HUDEP-2 (cell line): ENCODE data around the gene CFAP46.

ENCODE experiments used
- DNase-seq, 76 experiments: peaks; one replicate each; lab custom pipeline; 2025; ENCODE audit not compliant: unreplicated experiment in 76 of 76; lab: John Stamatoyannopoulos, UW

The CFAP46 gene

DNA sequence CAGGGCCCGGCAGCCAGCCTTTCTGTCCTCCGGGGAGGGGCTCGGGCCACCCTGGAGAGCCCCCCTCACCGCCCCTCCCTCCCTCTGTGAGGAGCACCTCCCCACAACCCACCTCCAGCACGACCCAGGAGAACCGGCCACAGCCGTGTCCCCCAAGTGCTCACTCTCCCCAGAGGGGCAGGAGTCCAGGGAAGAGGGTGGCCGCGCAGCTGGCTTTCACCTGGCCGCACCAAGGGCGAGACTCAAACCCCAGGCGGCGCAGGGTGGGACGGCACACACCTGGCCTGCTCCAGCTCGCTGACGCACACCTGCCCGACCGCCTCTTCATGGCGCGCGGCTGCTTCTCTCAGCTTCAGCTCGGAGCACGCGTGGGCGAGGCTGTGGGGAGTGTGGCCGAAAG, 73.4 kb downstream of the CFAP46 start:
- no peak for DNase-seq

DNA sequence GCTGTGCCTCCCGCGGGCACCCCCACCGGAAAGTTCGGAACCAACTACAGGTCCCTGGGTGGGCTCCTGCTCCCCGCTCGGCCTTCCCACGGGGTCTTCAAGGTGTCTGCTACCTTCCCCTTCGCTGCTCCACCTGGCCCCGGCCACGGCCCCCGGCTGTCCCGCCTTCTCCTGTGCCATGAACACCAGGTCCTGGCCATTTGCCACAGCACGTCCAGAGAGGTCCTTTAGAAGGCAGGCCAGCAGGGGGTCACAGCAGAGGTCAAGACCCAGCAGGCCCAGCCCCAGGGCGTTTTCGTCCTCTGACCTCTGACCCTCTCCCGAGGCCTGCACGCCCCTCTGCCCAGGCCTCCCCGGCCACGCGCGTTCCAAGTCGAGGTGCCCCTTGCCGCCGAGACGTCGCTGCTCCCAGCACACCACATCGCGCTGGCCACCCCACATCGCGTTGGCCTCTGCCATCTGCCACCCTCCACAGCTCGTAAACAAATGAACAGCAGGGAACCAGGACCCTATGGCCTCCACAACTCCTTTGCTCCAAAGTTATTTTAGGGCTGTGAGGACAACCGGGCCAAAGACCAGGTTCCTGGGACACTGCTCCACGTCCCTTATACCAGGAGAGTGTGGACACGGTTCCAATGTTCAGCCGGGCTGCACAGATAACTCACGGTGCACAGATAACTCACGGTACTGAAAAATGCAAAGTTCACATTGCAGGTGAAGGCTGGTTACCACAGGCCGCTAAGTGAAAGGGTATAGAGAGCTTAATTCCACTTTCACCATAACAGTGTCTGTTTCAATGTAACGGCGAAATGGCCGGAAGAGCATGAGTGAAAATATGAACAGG, 74.3 kb downstream of the CFAP46 start:
- no peak for DNase-seq

DNA sequence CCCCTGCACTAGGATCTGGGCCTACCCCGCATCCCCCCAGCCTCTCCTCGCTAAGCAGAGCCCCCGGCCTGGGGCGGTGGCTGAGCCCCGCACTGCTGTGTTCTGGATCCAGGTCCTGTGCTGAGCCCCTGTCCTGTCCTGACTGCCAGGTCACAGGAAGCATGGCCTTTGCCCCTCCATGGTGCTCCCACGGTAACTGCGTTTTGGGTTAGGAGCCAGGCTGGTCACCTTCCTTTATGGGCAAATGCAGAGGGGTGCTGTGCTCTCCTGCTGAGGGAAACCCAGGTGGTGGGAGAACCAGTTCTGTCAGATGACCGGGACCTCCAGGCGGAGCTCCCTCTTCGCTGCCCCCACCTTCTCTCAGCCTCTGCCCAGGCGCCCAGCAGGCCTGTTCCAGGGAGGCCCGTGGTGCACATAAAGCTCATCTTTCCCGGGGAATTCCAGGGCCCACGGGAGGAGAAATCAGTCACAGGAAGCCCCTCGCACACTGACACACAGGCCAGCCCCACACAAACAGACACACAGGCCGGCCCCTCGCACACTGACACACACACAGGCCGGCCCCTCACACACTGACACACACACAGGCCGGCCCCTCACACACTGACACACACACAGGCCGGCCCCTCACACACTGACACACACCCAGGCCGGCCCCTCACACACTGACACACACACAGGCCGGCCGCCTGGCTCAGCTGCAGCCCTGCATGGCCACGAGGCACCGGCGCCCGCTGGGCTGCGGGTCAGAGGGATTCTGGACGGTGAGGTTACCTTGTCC, 75.6 kb downstream of the CFAP46 start:
- no peak for DNase-seq

DNA sequence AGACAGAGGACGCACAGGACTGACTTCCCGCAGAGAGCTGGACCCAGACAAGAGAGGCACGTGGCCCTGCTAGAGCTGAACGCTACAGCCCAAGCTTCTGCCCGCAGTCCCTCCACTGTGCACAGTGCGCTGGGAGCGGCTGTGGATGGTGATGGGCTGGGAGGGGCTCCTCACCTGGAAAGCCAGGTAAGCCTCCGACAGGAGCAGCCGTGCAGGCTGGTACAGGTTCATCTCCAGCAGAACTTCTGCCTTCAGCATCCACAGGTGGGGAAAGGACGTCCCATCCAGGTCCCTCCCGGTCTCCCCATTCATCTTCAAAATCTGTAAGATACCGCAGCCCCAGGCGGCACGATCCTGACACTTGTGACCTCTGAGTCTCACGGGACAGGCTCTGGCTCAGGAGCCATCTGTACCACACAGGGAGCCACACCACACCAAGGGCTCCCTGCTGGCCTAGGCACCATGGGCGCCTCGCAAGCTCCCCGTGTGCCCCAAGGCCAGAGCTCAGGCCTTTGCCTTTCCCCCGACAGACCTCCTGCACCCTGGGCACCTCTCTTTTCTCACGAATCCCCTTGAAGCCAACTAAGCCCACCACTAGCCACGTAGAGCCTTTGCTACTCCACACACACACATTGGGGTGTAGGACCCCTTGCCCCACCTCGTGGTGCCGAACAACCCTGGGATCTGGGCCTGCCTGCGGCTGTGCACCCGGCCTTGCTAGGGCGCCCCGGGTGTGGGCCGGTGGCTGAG, 76.3 kb downstream of the CFAP46 start:
- DNase-seq: no peak

DNA sequence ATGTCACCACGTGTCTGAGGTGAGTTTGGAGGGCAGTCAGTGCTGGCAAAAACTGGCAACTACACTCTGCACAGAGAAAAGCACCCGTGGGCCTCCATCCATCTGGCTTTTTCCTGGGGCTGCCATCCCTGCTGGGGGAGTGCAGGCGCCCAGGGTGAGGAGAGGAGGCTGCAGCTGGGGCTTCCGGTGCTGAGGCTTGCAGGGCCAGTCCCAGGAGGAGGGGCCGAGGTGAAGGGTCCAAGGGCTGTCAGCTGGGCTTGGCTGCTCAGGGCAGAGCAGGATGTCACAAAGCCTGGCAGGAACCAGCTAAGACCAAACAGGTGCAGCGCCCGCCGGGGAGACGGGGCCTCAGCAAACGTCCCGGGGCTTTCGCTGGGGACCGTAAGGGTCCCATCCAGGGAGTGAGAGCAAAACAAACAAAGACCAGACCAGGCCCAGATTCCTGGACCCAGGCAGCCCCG, 77.2 kb downstream of the CFAP46 start:
- no peak for DNase-seq

DNA sequence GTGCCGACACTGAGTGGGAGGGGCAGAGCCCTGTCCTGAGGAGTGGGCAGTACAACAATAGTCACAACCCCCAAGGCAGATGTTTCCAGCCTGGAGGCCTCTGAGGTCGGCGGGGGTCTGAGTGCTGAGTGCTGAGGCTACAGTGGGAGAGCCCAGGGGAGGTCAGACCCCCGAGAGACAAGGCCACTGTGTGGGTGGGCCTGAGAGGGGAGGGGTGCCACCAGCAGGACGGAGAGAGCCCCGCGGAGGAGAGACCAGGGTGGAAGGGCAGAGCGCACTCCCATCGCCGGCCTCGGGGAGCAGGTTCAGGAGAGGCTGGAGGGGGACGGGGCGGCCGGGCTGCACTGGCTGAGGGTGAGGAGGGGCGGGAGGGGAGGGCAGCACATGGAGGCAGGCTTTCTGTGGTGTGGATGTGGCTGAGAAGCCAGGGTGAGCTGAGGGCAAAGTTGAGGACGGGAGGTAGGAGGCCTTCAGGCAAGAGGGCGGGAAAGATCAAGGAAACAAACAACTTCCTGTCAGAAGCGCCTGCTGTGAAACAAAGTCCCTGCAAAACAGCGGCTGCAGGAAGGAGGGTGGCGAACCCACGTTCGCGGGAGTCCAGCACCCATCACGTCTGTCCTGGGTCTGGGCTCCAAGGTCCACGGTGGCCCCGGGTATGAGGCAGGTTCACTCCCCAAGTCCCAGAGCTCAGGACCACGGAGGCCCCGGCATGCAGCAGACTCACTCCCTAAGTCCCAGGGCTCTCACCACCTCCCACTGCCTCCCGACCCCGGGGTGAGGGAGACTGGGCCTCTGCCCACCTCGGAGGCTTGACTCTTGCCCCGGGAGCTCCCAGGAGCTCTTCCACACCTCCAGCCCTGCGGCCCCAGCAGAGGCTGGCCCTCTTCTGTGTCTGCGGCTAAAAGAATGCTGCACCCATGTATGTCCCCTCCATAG, 79.6 kb downstream of the CFAP46 start:
- no peak for DNase-seq

DNA sequence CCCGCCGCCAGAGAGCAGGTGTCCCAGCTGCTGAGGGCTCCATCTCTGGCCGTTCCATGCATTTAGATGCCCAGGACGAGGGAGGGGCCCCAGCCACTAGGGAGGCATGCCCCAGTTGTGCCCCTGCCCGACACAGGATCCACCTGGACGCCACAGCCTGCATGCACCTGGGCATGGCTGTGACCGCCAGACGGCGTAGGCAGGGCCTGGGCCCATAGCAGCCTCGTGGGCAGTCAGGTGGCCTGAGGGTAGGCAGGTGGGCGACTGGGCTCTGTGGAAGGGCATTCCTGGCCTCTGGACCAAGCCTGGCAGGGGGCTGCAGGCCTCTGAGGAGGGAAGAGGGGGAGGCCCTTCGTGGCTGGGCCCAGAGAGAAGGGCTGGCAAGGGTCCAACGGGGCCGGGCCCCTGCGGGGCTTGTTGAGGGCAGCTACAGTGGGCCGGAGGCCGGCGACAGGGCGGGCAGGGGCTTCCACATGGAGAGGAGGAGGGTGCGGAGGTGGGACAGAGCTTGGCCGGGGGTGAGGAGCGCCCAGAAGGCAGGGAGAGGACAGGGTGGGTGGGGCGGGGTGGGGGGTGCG, 80.4 kb downstream of the CFAP46 start:
- DNase-seq: no peak

DNA sequence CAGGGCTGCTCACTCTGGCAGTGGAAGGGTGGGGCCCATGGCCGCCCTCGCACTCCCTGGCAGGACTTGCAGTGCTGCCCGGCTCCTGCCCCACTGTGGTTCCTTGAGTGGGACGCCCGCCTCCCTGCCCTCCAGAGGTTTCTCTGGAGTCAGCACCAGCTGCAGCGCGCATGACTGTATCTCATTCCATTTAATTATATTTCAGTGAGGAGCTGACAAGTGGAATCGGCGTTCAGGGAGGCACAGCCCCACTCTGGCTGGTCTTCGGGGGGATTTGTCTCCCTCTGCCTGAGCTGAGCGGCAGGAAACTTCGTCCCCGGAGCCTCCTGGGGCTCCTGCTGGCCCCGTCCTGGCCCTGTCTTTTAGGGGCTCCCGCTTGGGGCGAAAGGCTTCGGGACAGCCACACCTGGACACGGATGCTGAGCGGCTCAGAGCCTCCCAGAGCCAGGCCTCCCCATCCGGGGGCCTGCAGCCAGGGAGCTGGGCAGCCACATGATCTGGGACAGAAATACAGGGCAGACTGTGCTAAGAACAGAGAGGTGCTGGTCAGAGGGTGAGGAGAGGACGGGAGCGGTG, 81.2 kb downstream of the CFAP46 start:
- DNase-seq: no peak

DNA sequence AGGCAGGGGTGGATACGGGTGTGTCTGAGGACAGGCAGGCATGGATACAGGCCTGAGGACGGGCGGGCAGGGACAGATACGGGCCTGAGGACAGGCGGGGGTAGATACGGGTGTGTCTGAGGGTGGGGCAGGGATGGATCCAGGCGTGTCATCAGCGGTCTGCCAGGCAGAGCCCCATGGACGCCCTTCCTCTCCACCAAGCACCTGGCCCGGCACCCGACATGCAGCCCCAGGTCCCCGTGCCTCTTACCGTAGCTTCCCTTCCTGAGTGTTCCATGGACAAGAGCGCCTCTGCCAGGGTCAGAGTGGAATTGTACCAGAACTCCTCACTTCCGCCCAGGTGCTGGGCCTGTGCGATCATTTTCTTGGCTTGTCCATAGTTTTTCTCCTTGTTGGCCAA, 81.8 kb downstream of the CFAP46 start:
- peak in 3 of 76 experiments; percentile 7 to 16 (median 12) for DNase-seq

DNA sequence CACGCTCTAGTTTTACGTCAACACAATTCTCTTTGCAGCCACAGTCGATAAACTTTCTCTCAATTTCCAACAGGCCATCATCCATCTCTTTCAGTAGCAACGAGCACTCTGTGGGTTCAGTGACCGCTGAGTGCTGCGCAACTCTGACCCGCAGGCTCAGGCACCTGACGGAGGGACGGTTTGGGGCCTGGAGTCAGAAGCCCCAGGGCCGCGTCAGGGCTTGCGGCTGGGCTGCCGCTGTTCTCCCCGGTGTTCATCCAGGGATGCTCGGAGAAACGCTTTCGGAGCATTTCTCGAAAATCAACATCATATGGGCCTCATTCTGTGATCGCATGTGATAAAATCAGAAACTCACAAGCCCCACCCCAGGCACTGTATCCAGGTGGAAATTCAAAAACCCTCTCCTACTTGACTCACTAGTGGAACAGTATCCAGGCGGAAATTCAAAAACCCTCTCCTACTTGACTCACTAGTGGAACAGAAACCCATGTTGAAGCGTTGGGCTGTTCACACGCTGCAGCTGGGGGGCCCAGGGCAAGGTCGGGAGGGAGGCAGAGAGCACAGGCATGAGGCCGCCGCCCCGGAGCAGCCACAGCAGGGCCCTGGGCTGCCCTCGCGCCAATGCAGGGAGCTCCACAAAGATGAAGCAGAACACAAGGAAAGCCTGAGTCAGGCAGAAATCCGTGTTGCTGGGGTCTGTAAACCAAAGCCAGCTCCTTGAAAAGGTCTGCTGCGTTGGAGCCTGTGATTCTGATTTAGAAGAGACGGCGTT, 83.1 kb downstream of the CFAP46 start:
- no peak for DNase-seq

DNA sequence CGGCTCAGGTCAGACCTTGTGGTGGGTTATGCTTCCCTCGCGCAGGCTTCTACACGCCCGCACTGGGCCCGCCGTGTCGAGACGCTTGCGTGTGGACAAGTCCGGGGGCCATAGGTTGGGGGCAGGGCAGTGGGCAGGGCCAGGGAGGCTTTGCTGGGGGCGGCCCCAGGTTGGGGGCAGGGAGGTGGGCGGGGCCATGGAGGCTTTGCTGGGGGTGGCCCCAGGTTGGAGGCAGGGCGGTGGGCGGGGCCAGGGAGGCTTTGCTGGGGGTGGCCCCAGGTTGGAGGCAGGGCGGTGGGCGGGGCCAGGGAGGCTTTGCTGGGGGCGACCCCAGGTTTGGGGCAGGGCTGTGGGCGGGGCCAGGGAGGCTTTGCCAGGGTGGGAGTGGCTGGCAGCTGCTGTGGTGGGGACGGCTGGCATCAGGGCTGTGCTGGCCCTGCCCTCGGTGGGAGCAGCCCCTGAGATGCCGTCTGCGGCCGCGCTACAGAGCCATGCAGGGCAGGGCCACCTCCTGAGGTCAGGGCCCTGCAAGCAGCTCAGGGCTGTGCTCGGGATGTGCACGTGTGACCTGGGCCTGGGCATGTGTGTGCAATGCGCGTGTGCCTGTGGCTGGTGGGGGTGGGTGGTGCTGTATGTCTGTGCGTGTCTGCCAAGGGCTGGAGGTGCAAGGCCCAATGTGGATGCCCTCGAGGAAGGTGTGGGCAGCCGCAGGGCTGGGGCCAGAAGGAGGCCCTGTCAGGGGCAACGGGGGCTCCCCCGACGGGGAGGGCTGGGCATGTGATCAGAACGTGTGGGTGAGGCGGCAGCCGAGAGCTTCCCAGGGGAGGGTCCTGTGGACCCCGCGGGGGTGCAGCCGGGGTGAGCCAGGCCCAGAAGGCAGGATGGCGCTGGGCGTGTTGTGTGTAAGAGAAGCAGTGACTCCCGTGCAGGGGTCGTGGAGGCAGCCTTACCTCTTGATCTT, 84.0 kb downstream of the CFAP46 start:
- DNase-seq: no peak

DNA sequence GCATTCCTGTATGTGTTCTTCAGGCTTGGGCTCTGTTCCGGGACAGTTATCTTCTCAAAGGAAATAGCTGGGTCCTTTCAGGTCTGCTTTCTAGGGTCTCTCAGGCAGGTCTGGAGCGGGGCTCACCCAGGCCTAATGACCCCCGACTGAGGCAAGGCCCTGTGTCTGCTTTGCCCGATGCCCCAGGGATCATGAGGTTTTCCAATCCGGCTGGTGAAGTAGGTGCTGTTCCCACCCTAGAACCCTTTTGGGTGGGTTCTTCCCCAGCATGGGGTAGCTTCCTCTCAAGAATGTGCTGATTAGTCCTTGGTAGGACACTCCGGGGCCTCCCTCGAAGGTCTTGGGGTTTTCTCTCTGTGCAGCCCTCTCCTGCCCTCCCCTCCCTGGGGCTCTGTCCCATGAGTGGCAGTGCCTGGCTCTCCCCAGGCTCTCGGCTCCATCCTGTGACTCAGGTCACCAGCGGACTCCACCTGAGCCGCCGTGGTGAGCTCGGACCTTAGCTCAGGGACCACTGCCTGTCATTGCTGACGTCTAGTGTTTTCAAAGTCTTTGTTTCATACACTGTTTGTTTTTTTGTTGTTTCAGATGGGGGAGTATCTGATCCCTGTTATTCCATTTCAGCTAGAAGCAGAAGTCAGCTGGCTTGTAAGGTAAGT, 85.4 kb downstream of the CFAP46 start:
- DNase-seq: no peak

DNA sequence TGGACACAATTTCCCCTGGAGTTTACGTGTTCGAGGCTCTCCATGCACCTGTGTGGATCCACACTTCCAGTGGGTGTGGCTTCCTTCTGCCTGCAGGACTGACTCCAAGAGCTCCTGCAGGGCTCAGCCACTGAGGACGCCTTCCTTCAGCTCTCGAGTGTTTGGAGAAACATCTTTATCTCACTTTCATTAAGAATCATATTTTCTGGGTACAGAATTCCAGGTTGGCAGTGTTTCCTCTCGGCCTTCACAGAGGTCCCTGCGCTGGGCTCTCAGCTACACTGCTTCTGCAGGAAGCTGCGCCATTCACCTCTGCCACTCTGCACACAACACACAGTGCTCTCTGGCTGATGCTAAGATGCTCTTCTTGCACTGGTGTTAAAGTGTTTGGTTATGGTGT, 86.5 kb downstream of the CFAP46 start:
- DNase-seq: no peak

DNA sequence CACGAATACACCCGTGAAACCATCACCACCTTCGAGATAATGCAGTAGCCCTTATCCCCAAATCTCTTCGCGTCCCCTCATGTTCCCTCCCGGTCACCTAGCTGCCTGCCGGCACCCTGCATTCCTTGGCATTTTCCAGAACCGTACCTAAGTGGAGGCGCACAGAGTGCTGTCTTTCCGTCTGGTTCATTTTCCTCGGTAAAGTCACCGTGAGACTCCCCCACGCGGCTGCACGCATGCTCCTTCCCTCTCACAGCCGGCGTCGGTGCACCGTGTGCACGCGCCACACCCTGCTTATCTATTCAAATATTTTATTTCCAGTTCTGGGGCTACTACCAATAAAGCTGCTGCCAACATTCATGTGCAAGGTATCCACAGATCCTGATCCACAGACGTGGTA, 90.9 kb downstream of the CFAP46 start:
- no peak for DNase-seq

DNA sequence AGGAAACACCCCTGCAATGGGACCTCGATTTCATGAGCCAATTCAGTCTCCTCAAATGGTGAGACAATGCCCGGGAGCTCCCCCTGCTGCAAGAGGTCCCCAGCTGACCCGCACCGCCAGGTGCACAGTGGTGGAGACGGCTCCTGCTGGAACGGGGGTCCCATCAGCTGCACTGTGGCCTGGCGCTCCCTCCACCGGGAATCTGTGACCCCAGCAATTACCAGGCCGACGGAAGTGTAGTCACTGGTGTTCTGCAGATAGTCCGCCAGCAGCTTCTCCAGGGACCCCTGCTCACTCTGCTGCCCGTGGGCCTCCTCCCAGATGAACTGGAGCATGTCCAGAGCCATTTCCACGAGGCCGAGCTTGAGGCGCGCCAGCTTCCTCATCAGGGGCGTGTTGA, 91.5 kb downstream of the CFAP46 start:
- no peak for DNase-seq

DNA sequence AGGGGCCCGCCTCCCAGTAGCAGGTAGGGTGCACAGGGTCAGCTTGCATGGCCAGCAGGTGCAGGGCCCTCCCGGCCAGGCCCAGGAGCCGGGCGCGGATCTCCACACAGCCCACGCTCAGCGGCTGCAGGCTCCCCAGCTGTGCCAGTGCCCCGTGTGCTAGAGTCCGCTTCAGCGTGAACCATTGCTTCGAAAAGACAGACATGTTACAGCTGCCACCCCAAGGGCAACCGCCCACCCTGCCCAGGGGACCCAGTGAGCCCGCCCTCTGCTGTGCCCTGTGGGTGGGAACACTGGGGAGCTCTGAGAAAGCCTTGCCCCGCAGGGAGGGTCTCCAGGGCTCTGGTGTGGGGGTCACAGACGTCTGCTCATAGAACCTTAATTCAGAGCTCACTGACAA, 92.1 kb downstream of the CFAP46 start:
- DNase-seq: no peak

DNA sequence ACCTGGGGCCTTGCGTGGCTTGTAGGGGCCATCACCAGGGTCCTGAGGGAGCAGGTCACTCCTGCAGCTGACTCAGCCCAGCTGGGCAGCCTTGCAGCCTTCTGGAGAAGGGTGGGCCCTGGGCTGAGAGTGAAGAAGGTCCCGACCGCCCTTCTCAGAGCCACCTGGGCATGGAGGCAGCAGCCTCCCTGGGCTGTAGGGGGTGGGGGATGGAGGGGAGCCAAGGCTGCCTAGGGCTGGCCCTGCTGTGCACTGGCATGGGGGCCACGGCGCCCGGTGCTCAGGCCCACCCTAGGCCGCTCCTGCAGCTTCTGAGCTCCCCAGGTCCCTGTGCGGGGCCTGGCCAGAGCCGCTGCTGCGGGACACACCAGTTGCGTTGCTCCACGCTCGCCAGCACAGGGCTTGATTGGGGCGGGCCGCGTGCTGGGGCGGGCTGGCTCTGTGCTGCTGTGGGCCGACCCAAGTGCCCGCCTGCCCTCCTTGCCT, 92.8 kb downstream of the CFAP46 start:
- no peak for DNase-seq
